ENCODE measurements around the gene IL6R.

DNA sequence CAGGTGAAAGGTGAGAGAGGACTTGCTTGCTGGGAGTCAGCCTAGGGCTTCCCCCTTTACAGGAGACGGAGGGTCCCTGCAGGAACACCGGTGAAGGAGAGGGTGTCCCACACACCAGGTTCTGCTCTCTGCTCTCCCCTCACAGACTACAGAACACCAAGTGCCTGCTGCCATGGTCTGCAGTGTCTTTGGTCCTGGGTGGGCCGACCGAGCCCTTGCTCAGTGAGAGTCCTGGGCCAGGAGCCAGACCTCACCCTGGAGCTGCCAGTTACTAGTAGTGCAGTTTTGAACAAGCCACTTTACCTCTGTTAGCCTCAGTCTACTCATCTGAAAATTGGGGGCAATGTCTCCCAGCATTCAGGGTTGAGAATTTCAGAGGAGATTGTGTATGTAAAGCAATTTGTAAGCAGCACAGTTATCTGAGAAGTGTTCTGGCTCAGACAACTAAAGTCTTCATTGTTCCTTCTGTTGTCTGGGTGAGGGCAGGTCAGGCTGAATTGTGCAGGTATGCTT is 2.7 kb upstream of the IL6R start:
- TF ChIP-seq, protein P1, sequence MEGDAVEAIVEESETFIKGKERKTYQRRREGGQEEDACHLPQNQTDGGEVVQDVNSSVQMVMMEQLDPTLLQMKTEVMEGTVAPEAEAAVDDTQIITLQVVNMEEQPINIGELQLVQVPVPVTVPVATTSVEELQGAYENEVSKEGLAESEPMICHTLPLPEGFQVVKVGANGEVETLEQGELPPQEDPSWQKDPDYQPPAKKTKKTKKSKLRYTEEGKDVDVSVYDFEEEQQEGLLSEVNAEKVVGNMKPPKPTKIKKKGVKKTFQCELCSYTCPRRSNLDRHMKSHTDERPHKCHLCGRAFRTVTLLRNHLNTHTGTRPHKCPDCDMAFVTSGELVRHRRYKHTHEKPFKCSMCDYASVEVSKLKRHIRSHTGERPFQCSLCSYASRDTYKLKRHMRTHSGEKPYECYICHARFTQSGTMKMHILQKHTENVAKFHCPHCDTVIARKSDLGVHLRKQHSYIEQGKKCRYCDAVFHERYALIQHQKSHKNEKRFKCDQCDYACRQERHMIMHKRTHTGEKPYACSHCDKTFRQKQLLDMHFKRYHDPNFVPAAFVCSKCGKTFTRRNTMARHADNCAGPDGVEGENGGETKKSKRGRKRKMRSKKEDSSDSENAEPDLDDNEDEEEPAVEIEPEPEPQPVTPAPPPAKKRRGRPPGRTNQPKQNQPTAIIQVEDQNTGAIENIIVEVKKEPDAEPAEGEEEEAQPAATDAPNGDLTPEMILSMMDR (IDR thresholded peaks at IDR 0.05 in 4 of 5, conservative IDR thresholded peaks at IDR 0.05 in 1 of 5), result no peak
- TF ChIP-seq POLR2A (IDR thresholded peaks at IDR 0.05), result no peak
